Measurements from ENCODE around the gene ARHGEF17. TPM values are rescaled to one million over a fixed set of nuclear protein-coding genes. Genes with fewer than 3 reads are reported as not detected.

ARHGEF17 gene
- total RNA-seq, 1 donor from 2014 or later, result 19.9 TPM

DNA sequence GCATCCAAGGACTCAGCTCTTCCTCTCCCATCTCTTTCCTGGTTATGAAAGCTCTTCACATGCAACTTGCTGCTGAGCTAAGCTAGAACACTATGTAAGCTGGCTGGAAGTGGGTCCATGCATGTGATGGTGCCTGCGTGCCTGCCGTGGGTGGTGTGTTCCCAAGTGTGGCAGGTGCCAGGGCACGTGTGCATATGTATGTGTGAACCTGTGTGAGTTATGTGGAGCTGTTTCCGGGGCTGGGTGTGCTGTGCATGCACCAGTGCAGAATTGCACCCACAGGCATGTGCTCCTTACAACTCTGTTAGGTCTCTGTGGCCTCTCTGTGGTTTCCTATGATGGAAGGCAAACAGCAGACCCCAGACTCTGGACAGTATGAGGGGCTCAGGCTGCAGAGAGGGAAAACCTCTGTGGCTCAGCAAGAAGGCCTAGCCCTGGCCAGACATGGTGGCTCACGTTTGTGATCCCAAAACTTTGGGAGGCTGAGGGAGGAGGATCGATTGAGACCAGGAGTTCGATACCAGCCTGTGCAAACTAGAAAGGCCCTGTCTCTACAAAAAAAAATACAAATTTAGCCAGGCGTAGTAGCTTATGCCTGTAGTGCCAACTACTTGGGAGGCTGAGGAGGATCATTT, 40.1 kb upstream of the ARHGEF17 start:
- H3K9me3 Mint-ChIP-seq, result no peaks in the 10 kb centered on the region
- Histone ChIP-seq H3K4me1 (peaks cover 12% of the 10 kb centered on the region), H3K27me3 (peaks cover 32% of the 10 kb centered on the region), H3K27ac (no peak overlapping the region), H3K4me2 (no peak overlapping the region), H3F3A (ENCODE audit: low read depth) (no peaks in the 10 kb centered on the region), H2AFZ (replicated peaks) (peak overlapping the region; percentile 3), H4K20me1 (ENCODE audit: low read depth) (no peaks in the 10 kb centered on the region), H3K79me2 (ENCODE audit: low read depth) (no peaks in the 10 kb centered on the region), H3K9ac (no peak overlapping the region), H3K36me3 (no peaks in the 10 kb centered on the region), H3K4me3 (no peak overlapping the region), H3K9me3 (ENCODE audit: low read depth) (no peaks in the 10 kb centered on the region)
- peaks cover 38% of the 10 kb centered on the region for H3K4me1 Mint-ChIP-seq
- no peak for DNase-seq (ENCODE audit: low spot score)
- H3K27me3 Mint-ChIP-seq (ENCODE audit: insufficient read depth, low read depth), result peaks cover 20% of the 10 kb centered on the region
- no peak overlapping the region for H3K27ac Mint-ChIP-seq
- H3K4me3 Mint-ChIP-seq, result no peak overlapping the region
- no peaks in the 10 kb centered on the region for H3K36me3 Mint-ChIP-seq
- TF ChIP-seq EZH2phosphoT487 (IDR thresholded peaks at IDR 0.05) (no peak), EZH2 (IDR thresholded peaks at IDR 0.05) (no peak)
- TF ChIP-seq, protein P1, sequence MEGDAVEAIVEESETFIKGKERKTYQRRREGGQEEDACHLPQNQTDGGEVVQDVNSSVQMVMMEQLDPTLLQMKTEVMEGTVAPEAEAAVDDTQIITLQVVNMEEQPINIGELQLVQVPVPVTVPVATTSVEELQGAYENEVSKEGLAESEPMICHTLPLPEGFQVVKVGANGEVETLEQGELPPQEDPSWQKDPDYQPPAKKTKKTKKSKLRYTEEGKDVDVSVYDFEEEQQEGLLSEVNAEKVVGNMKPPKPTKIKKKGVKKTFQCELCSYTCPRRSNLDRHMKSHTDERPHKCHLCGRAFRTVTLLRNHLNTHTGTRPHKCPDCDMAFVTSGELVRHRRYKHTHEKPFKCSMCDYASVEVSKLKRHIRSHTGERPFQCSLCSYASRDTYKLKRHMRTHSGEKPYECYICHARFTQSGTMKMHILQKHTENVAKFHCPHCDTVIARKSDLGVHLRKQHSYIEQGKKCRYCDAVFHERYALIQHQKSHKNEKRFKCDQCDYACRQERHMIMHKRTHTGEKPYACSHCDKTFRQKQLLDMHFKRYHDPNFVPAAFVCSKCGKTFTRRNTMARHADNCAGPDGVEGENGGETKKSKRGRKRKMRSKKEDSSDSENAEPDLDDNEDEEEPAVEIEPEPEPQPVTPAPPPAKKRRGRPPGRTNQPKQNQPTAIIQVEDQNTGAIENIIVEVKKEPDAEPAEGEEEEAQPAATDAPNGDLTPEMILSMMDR (IDR thresholded peaks at IDR 0.05), result no peak

DNA sequence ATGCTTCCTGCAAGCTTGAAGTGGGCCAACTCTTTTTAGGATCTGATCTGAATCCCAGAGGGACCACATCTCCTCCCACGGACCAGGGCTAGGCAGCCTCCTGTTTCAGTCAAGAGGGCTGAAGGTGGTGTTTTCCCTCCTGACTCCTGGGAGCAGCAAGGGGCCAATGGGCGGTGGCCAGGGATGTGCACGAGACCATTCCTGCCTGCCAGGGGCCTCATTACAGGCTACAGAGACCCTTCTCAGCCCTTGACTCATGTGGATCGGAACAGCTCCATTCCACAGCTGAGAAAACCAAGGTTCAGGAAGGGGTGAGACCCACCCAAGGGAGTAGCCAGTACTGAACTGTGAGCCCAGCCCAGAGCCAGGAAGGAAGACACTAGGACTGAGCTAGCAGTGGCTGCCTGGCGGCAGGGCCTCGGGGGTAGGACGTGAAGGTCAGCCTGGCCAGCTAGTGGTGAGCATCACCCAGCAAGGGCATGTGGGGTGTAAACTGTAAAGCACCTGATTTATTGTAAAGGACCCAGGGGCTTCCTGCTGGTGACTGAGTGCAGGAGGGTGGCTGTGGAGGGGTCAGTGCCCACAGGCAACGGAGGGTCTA, 39.3 kb upstream of the ARHGEF17 start:
- Histone ChIP-seq H3K9me3 (ENCODE audit: low read depth) (no peaks in the 10 kb centered on the region), H3K36me3 (no peaks in the 10 kb centered on the region), H3K79me2 (ENCODE audit: low read depth) (no peaks in the 10 kb centered on the region), H3K4me2 (no peak overlapping the region), H3K4me1 (peaks cover 12% of the 10 kb centered on the region), H3K27me3 (peaks cover 24% of the 10 kb centered on the region), H3K4me3 (no peak overlapping the region), H3K9ac (no peak overlapping the region), H2AFZ (replicated peaks) (no peak overlapping the region), H3F3A (ENCODE audit: low read depth) (no peaks in the 10 kb centered on the region), H3K27ac (no peak overlapping the region), H4K20me1 (ENCODE audit: low read depth) (no peaks in the 10 kb centered on the region)
- Mint-ChIP-seq H3K27ac (no peak overlapping the region), H3K36me3 (no peaks in the 10 kb centered on the region), H3K27me3 (ENCODE audit: insufficient read depth, low read depth) (peaks cover 23% of the 10 kb centered on the region), H3K9me3 (no peaks in the 10 kb centered on the region), H3K4me3 (no peak overlapping the region), H3K4me1 (peaks cover 43% of the 10 kb centered on the region)
- DNase-seq (ENCODE audit: low spot score), result no peak
- TF ChIP-seq EZH2 (IDR thresholded peaks at IDR 0.05) (no peak), EZH2phosphoT487 (IDR thresholded peaks at IDR 0.05) (no peak)
- TF ChIP-seq, protein P1 (IDR thresholded peaks at IDR 0.05), result no peak

DNA sequence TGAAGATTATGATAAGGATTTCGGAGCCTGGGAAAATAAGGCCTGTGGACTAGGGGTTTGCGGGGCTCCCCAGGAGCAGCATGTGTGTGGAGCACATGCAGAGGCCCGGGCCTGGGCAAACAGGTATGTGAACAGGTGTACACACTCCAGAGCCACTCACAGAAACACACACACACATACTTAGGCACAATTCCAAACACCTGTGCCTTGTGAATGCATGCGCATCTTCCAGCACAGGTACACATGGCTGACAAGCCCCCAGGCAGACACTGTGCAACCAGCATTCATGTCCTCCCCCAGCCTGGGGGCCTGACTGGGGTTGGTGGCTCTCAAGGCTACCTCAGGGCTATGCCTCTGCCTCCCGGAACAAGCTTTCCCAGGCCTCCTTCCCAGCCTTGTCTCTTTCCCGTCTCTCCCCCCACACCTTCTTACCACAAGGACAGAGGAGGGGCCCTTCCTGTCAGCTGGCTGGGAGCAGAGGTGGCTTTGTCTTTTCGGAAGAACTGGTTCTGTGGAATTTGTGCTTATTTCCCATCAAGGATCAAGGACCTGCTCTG, 38.5 kb upstream of the ARHGEF17 start:
- Histone ChIP-seq H3K9ac (no peak overlapping the region), H4K20me1 (ENCODE audit: low read depth) (no peaks in the 10 kb centered on the region)
- H3K4me3 Mint-ChIP-seq, result no peak overlapping the region

More for the DNA sequence above, 38.5 kb upstream of the ARHGEF17 start:
- Mint-ChIP-seq H3K27me3 (ENCODE audit: insufficient read depth, low read depth) (peaks cover 17% of the 10 kb centered on the region), H3K27ac (peak overlapping the region; percentile 66), H3K4me1 (peaks cover 42% of the 10 kb centered on the region), H3K36me3 (no peaks in the 10 kb centered on the region), H3K9me3 (no peaks in the 10 kb centered on the region)
- TF ChIP-seq EZH2phosphoT487 (IDR thresholded peaks at IDR 0.05) (no peak), EZH2 (IDR thresholded peaks at IDR 0.05) (no peak)
- TF ChIP-seq, protein P1 (IDR thresholded peaks at IDR 0.05), result no peak
- H3K27ac ChIP-seq, result no peak overlapping the region
- H3K79me2 ChIP-seq (ENCODE audit: low read depth), result no peaks in the 10 kb centered on the region
- H3K4me3 ChIP-seq, result no peak overlapping the region
- peaks cover 8% of the 10 kb centered on the region for H3K4me1 ChIP-seq
- no peak overlapping the region for H3K4me2 ChIP-seq
- peaks cover 17% of the 10 kb centered on the region for H3K27me3 ChIP-seq
- no peak for DNase-seq (ENCODE audit: low spot score)
- no peaks in the 10 kb centered on the region for H3K9me3 ChIP-seq (ENCODE audit: low read depth)
- H2AFZ ChIP-seq (replicated peaks), result no peak overlapping the region
- H3F3A ChIP-seq (ENCODE audit: low read depth), result no peaks in the 10 kb centered on the region
- H3K36me3 ChIP-seq, result no peaks in the 10 kb centered on the region

All from neural progenitor cell (in vitro differentiated cells).